Measurements from ENCODE around the gene FIBP. TPM values are rescaled to one million over a fixed set of nuclear protein-coding genes. Genes with fewer than 3 reads are reported as not detected.
A peak's percentile ranks its signal among the peaks of the same experiment; 100 is the strongest.

Gene FIBP
- total and polyA plus RNA-seq, 10 of the 15 experiments (the other 5 are each of a cell fraction or from before 2014, with no cell fraction given), result 65.1 to 182 (median 94.6) TPM

DNA sequence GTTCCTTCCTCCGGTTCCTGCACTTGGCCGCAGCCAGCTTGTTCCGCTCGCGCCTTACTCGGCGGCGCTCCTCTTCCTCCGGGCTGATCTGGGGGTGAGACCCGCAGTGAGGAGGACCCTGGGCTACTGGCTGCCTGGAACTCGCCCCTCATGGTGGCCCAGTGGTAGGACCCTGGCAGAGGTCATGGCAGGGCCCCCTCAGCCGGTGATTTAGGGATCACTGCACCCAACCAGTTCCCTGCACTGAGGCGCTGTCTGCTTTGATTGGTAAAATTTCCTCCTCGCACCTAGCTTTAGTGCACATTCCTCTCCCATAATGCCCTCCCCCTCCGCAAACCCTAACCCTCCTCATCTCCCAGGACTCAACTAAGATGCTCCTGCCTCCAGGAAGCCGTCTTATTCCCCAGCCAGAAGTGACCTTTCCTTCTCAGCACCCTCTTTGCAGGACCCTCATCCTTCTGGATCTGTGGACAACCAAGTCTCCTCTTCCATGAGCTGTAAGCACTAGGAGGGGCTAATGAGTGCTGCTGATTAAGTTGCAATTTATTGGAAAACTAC, 5.8 kb upstream of the FIBP start (continued):
- TF ChIP-seq BACH1 (IDR thresholded peaks at IDR 0.05; ENCODE audit: borderline replicate concordance), result peak; percentile 44; the same call in 1 of the 2 replicates
- no peak for TF ChIP-seq TCF12 (IDR thresholded peaks at IDR 0.05; ENCODE audit: low read depth, low read length)
- no peak for TF ChIP-seq SREBF2 (IDR thresholded peaks at IDR 0.05; ENCODE audit: low read length)
- 0 out of 2 replicates have a peak, but pooled peaks have one; percentile 37 for TF ChIP-seq GATAD2B (conservative IDR thresholded peaks at IDR 0.05; ENCODE audit: low read depth)
- TF ChIP-seq CHD2 (IDR thresholded peaks at IDR 0.05; ENCODE audit: borderline replicate concordance, low read depth, low read length), result no peak
- TF ChIP-seq SP1 (IDR thresholded peaks at IDR 0.05; ENCODE audit: low read depth, low read length), result no peak
- TF ChIP-seq GABPA (IDR thresholded peaks at IDR 0.05; ENCODE audit: low read depth), result no peak
- no peak for TF ChIP-seq MXI1 (IDR thresholded peaks at IDR 0.05; ENCODE audit: low read depth, low read length)
- TF ChIP-seq HCFC1 (IDR thresholded peaks at IDR 0.05; ENCODE audit: low read length), result no peak; the same call in 1 of the 2 replicates
- no peak for TF ChIP-seq SREBF1 (IDR thresholded peaks at IDR 0.05; ENCODE audit: low read length)
- TF ChIP-seq, protein P1, sequence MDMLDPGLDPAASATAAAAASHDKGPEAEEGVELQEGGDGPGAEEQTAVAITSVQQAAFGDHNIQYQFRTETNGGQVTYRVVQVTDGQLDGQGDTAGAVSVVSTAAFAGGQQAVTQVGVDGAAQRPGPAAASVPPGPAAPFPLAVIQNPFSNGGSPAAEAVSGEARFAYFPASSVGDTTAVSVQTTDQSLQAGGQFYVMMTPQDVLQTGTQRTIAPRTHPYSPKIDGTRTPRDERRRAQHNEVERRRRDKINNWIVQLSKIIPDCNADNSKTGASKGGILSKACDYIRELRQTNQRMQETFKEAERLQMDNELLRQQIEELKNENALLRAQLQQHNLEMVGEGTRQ (IDR thresholded peaks at IDR 0.05; ENCODE audit: borderline replicate concordance, low read depth, low read length), result no peak
- no peak for TF ChIP-seq EZH2 (IDR thresholded peaks at IDR 0.05; ENCODE audit: borderline replicate concordance, control insufficient read depth, low read depth, low read length)
- peak; percentile 83 for TF ChIP-seq POLR2A (IDR thresholded peaks at IDR 0.05; ENCODE audit: low read depth, low read length)
- no peak for TF ChIP-seq CBX3 (IDR thresholded peaks at IDR 0.05; ENCODE audit: borderline replicate concordance, low read depth)
- TF ChIP-seq, protein P2, sequence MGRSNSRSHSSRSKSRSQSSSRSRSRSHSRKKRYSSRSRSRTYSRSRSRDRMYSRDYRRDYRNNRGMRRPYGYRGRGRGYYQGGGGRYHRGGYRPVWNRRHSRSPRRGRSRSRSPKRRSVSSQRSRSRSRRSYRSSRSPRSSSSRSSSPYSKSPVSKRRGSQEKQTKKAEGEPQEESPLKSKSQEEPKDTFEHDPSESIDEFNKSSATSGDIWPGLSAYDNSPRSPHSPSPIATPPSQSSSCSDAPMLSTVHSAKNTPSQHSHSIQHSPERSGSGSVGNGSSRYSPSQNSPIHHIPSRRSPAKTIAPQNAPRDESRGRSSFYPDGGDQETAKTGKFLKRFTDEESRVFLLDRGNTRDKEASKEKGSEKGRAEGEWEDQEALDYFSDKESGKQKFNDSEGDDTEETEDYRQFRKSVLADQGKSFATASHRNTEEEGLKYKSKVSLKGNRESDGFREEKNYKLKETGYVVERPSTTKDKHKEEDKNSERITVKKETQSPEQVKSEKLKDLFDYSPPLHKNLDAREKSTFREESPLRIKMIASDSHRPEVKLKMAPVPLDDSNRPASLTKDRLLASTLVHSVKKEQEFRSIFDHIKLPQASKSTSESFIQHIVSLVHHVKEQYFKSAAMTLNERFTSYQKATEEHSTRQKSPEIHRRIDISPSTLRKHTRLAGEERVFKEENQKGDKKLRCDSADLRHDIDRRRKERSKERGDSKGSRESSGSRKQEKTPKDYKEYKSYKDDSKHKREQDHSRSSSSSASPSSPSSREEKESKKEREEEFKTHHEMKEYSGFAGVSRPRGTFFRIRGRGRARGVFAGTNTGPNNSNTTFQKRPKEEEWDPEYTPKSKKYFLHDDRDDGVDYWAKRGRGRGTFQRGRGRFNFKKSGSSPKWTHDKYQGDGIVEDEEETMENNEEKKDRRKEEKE (IDR thresholded peaks at IDR 0.05), result no peak
- TF ChIP-seq, protein P3, sequence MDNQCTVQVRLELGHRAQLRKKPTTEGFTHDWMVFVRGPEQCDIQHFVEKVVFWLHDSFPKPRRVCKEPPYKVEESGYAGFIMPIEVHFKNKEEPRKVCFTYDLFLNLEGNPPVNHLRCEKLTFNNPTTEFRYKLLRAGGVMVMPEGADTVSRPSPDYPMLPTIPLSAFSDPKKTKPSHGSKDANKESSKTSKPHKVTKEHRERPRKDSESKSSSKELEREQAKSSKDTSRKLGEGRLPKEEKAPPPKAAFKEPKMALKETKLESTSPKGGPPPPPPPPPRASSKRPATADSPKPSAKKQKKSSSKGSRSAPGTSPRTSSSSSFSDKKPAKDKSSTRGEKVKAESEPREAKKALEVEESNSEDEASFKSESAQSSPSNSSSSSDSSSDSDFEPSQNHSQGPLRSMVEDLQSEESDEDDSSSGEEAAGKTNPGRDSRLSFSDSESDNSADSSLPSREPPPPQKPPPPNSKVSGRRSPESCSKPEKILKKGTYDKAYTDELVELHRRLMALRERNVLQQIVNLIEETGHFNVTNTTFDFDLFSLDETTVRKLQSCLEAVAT (IDR thresholded peaks at IDR 0.05), result no peak
- TF ChIP-seq, protein P4, sequence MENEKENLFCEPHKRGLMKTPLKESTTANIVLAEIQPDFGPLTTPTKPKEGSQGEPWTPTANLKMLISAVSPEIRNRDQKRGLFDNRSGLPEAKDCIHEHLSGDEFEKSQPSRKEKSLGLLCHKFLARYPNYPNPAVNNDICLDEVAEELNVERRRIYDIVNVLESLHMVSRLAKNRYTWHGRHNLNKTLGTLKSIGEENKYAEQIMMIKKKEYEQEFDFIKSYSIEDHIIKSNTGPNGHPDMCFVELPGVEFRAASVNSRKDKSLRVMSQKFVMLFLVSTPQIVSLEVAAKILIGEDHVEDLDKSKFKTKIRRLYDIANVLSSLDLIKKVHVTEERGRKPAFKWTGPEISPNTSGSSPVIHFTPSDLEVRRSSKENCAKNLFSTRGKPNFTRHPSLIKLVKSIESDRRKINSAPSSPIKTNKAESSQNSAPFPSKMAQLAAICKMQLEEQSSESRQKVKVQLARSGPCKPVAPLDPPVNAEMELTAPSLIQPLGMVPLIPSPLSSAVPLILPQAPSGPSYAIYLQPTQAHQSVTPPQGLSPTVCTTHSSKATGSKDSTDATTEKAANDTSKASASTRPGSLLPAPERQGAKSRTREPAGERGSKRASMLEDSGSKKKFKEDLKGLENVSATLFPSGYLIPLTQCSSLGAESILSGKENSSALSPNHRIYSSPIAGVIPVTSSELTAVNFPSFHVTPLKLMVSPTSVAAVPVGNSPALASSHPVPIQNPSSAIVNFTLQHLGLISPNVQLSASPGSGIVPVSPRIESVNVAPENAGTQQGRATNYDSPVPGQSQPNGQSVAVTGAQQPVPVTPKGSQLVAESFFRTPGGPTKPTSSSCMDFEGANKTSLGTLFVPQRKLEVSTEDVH (IDR thresholded peaks at IDR 0.05; ENCODE audit: low read depth, partially characterized antibody), result no peak
- TF ChIP-seq YBX1 (IDR thresholded peaks at IDR 0.05), result no peak
- no peak for TF ChIP-seq NR2C1 (IDR thresholded peaks at IDR 0.05)
- TF ChIP-seq, protein P5, sequence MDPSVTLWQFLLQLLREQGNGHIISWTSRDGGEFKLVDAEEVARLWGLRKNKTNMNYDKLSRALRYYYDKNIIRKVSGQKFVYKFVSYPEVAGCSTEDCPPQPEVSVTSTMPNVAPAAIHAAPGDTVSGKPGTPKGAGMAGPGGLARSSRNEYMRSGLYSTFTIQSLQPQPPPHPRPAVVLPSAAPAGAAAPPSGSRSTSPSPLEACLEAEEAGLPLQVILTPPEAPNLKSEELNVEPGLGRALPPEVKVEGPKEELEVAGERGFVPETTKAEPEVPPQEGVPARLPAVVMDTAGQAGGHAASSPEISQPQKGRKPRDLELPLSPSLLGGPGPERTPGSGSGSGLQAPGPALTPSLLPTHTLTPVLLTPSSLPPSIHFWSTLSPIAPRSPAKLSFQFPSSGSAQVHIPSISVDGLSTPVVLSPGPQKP (IDR thresholded peaks at IDR 0.05; ENCODE audit: low read depth, low read length), result no peak; the same call in 1 of the 2 replicates
- no peak for TF ChIP-seq CREM (IDR thresholded peaks at IDR 0.05; ENCODE audit: low read depth)
- no peak for TF ChIP-seq JUNB (IDR thresholded peaks at IDR 0.05)
- 0 out of 2 replicates have a peak, but pooled peaks have one; percentile 16 for TF ChIP-seq HDGF (IDR thresholded peaks at IDR 0.05)
- TF ChIP-seq NFXL1 (IDR thresholded peaks at IDR 0.05; ENCODE audit: borderline replicate concordance), result no peak

All from GM12878 (cell line).